Stimulated activated effector memory CD8-positive, alpha-beta T cell treated with anti-CD3 and anti-CD28 coated beads, Interleukin-12 subunit alpha, Interleukin-12 subunit beta, amount 100 ng/mL, for 72 hours (primary cell): ENCODE results near the gene ATG3.
"Not testable (repeated sequence)": the region's sequence is repeated elsewhere in the genome, so short reads cannot be mapped to it uniquely, and the experiment has no call there.

Experiments
- ATAC-seq: fragments of 150-1000 bp; cut with Tn5 transposase; 2 replicates; pipeline ENCODE4 v1.10.0; 2021
- DNase-seq, 2 donors: peaks; one replicate each; pipeline ENCODE4 v3.0.0; 2021 to 2022; ENCODE audit warnings: low spot score in 2 of 2
- H3K27ac Mint-ChIP-seq: one replicate; pipeline ENCODE4 v1.8.0; 2022; ENCODE audit warnings: mild to moderate bottlenecking, mixed read lengths
- H3K36me3 Mint-ChIP-seq: one replicate; pipeline ENCODE4 v1.8.0; 2022; ENCODE audit warnings: mild to moderate bottlenecking, mixed read lengths
- H3K4me1 Mint-ChIP-seq: one replicate; pipeline ENCODE4 v1.8.0; 2022; ENCODE audit warnings: mixed read lengths
- H3K4me3 Mint-ChIP-seq: one replicate; pipeline ENCODE4 v1.8.0; 2022; ENCODE audit warnings: mild to moderate bottlenecking, mixed read lengths
- H3K9me3 Mint-ChIP-seq: one replicate; pipeline ENCODE4 v1.8.0; 2022; ENCODE audit warnings: mixed read lengths

ATG3 gene

DNA sequence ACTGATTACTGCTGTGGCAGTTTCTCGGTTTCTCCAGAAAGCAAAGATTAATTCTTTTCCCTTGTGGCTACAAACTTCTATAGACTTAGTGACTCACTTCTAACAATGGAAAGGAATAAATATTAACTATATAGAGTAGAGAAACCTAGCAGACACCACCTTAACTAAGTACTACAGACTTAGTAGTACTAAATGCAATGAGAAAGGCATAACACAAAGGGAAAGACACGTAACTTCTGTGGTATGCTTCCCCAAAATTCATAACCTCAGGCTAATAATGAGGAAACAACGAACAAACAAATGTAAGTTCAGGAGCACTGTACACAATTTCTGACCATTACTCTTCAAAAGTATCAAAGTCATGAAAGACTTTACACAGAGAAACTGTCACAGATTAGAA lies 31.2 kb downstream of the ATG3 start:
- H3K4me3 Mint-ChIP-seq, result no peak overlapping the region
- ATAC-seq, result no peak
- DNase-seq, result no peak
- H3K9me3 Mint-ChIP-seq, result no peaks in the 10 kb centered on the region
- H3K27ac Mint-ChIP-seq, result no peak overlapping the region
- no peaks in the 10 kb centered on the region for H3K4me1 Mint-ChIP-seq
- H3K36me3 Mint-ChIP-seq, result peaks cover 71% of the 10 kb centered on the region

- Mint-ChIP-seq H3K36me3 (peaks cover 23% of the 10 kb centered on the region), H3K4me1 (peaks cover 18% of the 10 kb centered on the region), H3K27ac (peak overlapping the region; percentile 29)
- DNase-seq, H3K9me3 Mint-ChIP-seq, ATAC-seq, H3K4me3 Mint-ChIP-seq: not testable (repeated sequence)
These were observed 37.6 kb downstream of the ATG3 start for GRCh38 chr3:112524127-112524526.

GRCh38 chr3:112519424-112520001 lies 42.2 kb downstream of the ATG3 start:
- Mint-ChIP-seq H3K4me1 (peaks cover 24% of the 10 kb centered on the region), H3K9me3 (no peaks in the 10 kb centered on the region), H3K4me3 (no peak overlapping the region), H3K36me3 (peaks cover 12% of the 10 kb centered on the region), H3K27ac (peak overlapping the region; percentile 37)
- ATAC-seq (peak; percentile 80), DNase-seq (no peak)

- Mint-ChIP-seq H3K27ac (peak overlapping the region; percentile 37), H3K4me1 (peaks cover 18% of the 10 kb centered on the region)
- peak; percentile 51 for ATAC-seq
- H3K9me3 Mint-ChIP-seq, H3K36me3 Mint-ChIP-seq, H3K4me3 Mint-ChIP-seq, DNase-seq: not testable (repeated sequence)
These were observed 42.8 kb downstream of the ATG3 start for GRCh38 chr3:112518970-112519369.

DNA sequence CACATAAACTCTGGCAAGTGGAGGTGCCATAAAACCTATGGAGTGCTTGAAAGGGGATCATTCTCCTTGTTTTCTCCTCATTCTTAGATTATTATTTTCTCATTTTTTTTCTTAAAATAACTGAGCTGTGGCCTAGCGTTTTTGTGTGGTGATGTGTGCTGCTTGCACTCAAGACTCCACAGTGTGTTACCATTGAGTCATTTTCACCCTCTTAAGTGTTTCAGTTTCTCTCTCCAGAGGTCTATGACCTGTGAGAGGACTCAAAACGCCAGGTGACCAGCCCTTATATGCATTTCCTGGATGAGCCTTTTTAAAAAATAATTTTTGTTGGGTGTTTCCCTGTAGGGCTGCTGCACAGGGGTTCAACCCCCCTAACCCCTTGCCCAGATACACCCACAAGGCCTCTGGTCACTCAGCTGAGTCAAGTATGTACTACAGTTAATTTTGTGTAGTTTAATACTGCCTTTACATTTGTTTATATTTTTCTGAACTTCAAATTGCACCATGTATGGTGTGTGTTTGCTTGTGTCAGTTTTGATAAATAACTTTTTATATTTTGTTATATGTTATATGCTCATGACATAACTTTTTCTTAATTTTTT lies 47.1 kb downstream of the ATG3 start:
- ATAC-seq (peak; percentile 100), DNase-seq (no peak)
- Mint-ChIP-seq H3K4me3 (no peak overlapping the region), H3K27ac (no peak overlapping the region), H3K9me3 (no peaks in the 10 kb centered on the region), H3K36me3 (no peaks in the 10 kb centered on the region), H3K4me1 (peaks cover 14% of the 10 kb centered on the region)

GRCh38 chr3:112512320-112512719 lies 49.4 kb downstream of the ATG3 start:
- H3K4me1 Mint-ChIP-seq, result peaks cover 3% of the 10 kb centered on the region
- ATAC-seq (no peak), DNase-seq (no peak)
- no peaks in the 10 kb centered on the region for H3K9me3 Mint-ChIP-seq
- H3K4me3 Mint-ChIP-seq, result no peak overlapping the region
- H3K27ac Mint-ChIP-seq, result no peak overlapping the region
- no peaks in the 10 kb centered on the region for H3K36me3 Mint-ChIP-seq

- H3K36me3 Mint-ChIP-seq, result no peaks in the 10 kb centered on the region
- no peak for ATAC-seq
- no peak overlapping the region for H3K4me3 Mint-ChIP-seq
- peaks cover 7% of the 10 kb centered on the region for H3K4me1 Mint-ChIP-seq
- no peak overlapping the region for H3K27ac Mint-ChIP-seq
- no peak for DNase-seq
- H3K9me3 Mint-ChIP-seq, result no peaks in the 10 kb centered on the region
These were observed 52.9 kb downstream of the ATG3 start for GRCh38 chr3:112508860-112509259.

- DNase-seq (no peak), ATAC-seq (no peak)
- Mint-ChIP-seq H3K27ac (no peak overlapping the region), H3K4me1 (peaks cover 7% of the 10 kb centered on the region), H3K36me3 (no peaks in the 10 kb centered on the region), H3K4me3 (no peak overlapping the region), H3K9me3 (no peaks in the 10 kb centered on the region)
These were observed 53.5 kb downstream of the ATG3 start for GRCh38 chr3:112508261-112508660.

DNA sequence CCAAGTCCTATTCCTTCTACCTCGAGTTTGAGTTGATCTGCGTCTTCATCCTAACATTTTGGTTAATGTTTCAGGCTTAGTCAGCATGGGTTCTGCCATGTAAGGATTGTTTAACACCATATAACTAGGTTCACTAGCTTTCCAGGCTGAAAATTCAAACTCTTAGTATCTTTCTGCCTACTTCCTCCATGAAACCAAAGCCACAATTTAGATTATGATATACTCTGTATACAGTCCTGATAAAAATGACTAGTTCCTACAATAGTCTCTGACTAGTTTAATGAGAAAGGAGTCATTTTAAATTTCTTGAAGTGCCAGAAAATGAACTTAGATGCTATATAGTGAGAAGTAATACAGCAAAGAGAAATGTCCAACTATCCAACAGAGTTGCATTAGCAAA lies 55.9 kb downstream of the ATG3 start:
- Mint-ChIP-seq H3K9me3 (no peaks in the 10 kb centered on the region), H3K36me3 (no peaks in the 10 kb centered on the region), H3K4me1 (peaks cover 7% of the 10 kb centered on the region), H3K27ac (no peak overlapping the region), H3K4me3 (no peak overlapping the region)
- DNase-seq (no peak), ATAC-seq (no peak)

DNA sequence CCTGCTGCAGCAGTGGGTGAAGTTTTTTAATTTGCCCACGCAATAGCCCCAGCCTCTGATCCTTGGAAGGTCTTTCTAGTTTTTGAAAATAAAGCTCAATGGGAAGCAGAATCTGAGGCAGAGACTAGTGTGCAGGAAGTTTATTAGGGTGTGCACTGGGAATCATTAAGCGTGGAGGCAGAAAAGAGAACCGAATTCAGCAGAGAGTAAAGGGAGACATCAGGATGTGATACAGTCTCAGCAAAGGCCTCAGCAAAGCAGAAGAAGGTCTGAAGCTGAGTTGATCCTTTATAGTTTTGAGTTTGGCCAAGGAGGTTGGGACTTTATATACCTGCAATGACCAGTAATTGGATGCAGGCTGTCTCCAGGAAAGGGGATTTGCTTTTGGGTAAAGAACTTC lies 57.6 kb downstream of the ATG3 start:
- H3K36me3 Mint-ChIP-seq, result no peaks in the 10 kb centered on the region
- H3K27ac Mint-ChIP-seq, result no peak overlapping the region
- H3K4me1 Mint-ChIP-seq, result peaks cover 12% of the 10 kb centered on the region
- no peak for ATAC-seq
- no peaks in the 10 kb centered on the region for H3K9me3 Mint-ChIP-seq
- no peak overlapping the region for H3K4me3 Mint-ChIP-seq
- no peak for DNase-seq

- Mint-ChIP-seq H3K4me3 (no peak overlapping the region), H3K9me3 (no peaks in the 10 kb centered on the region), H3K36me3 (no peaks in the 10 kb centered on the region), H3K27ac (no peak overlapping the region), H3K4me1 (peaks cover 12% of the 10 kb centered on the region)
- ATAC-seq (peak; percentile 76), DNase-seq (no peak)
These were observed 58.3 kb downstream of the ATG3 start for GRCh38 chr3:112503304-112503972.

GRCh38 chr3:112500621-112501020 lies 61.1 kb downstream of the ATG3 start:
- no peak for ATAC-seq
- no peak overlapping the region for H3K27ac Mint-ChIP-seq
- H3K4me1 Mint-ChIP-seq, result peaks cover 19% of the 10 kb centered on the region

GRCh38 chr3:112498914-112499711 lies 62.6 kb downstream of the ATG3 start, which contains the start of gene BTLA:
Gene BTLA, minus strand, starts transcription at chr3:112499472. Its CDS starts 114 bp downstream, at chr3:112499358.
- peak within 1 kb of the TSS; percentile 89 for H3K27ac Mint-ChIP-seq
- peaks cover 29% of the 10 kb centered on the region for H3K4me1 Mint-ChIP-seq
- DNase-seq, result no peak
- peaks cover 1% of the 10 kb centered on the region for H3K36me3 Mint-ChIP-seq
- H3K9me3 Mint-ChIP-seq, result peaks cover 4% of the 10 kb centered on the region
- peak; percentile 68 for ATAC-seq
- peak within 1 kb of the TSS; percentile 80 for H3K4me3 Mint-ChIP-seq

More at GRCh38 chr3:112500621-112501020, 61.1 kb downstream of the ATG3 start:
- Mint-ChIP-seq H3K4me3 (no peak overlapping the region), H3K36me3 (no peaks in the 10 kb centered on the region), H3K9me3 (no peaks in the 10 kb centered on the region)
- DNase-seq, result no peak

DNA sequence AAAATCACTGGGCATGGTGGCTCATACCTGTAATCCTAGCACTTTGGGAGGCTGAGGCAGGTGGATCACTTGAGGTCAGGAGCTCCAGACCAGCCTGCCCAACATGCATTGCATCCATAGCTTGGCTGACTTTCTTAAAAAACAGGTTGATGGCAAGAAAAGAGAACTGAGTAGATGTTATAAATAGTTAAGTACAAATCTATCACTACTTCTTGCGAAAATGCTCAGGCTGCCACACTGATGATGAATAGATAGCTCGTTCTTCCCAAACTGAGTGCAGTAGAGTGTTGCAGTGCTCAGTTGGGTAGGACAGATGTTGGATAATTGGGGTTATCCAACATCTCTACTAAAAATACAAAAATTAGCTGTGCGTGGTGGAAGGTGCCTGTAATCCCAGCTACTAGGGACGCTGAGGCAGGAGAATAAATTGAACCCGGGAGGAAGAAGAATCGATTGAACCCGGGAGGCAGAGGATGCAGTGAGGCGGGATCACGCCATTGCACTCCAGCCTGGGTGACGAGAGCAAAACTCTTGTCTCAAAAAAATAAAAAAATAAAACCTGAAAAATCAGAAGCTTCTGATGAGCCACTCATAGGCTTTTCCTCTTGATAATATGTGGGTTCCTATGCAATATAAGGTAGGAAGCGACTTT lies 63.7 kb downstream of the ATG3 start:
- H3K9me3 Mint-ChIP-seq, result peaks cover 4% of the 10 kb centered on the region
- peak overlapping the region; percentile 89 for H3K27ac Mint-ChIP-seq
- peak overlapping the region; percentile 80 for H3K4me3 Mint-ChIP-seq
- DNase-seq (no peak), ATAC-seq (peak; percentile 57)
- peaks cover 6% of the 10 kb centered on the region for H3K36me3 Mint-ChIP-seq
- peaks cover 35% of the 10 kb centered on the region for H3K4me1 Mint-ChIP-seq
